Neural progenitor cell (in vitro differentiated cells): ENCODE measurements around the gene MAPKAPK3.

Experiments
- EZH2 ChIP-seq: fragments of 200-600 bp; sonication (generic); IDR thresholded peaks from 2 replicates; pipeline ENCODE4 v1.6.1; 2017; ENCODE audit warnings: antibody characterized with exemption, mild to moderate bottlenecking, moderate library complexity
- EZH2phosphoT487 ChIP-seq: fragments of 200-600 bp; sonication (generic); IDR thresholded peaks from 2 replicates; pipeline ENCODE4 v1.6.1; 2017; ENCODE audit warnings: antibody characterized with exemption
- TF ChIP-seq, protein P1 (sequence below): fragments of 200-600 bp; sonication (generic); IDR thresholded peaks from 2 replicates; pipeline ENCODE4 v1.5.1; 2017; ENCODE audit warnings: antibody characterized with exemption, mild to moderate bottlenecking

GRCh38 chr3:50676031-50676705 lies 59.2 kb downstream of the MAPKAPK3 start:
- TF ChIP-seq, protein P1, sequence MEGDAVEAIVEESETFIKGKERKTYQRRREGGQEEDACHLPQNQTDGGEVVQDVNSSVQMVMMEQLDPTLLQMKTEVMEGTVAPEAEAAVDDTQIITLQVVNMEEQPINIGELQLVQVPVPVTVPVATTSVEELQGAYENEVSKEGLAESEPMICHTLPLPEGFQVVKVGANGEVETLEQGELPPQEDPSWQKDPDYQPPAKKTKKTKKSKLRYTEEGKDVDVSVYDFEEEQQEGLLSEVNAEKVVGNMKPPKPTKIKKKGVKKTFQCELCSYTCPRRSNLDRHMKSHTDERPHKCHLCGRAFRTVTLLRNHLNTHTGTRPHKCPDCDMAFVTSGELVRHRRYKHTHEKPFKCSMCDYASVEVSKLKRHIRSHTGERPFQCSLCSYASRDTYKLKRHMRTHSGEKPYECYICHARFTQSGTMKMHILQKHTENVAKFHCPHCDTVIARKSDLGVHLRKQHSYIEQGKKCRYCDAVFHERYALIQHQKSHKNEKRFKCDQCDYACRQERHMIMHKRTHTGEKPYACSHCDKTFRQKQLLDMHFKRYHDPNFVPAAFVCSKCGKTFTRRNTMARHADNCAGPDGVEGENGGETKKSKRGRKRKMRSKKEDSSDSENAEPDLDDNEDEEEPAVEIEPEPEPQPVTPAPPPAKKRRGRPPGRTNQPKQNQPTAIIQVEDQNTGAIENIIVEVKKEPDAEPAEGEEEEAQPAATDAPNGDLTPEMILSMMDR, result no peak
- TF ChIP-seq EZH2 (no peak), EZH2phosphoT487 (no peak)
